ENCODE data around the gene HTRA3. TPM values are rescaled to one million over a fixed set of nuclear protein-coding genes. Genes with fewer than 3 reads are reported as not detected.
A peak's percentile ranks its signal among the peaks of the same experiment; 100 is the strongest.

The HTRA3 gene
- total RNA-seq, 1 experiment from 2014 or later, result 2.3 TPM

DNA sequence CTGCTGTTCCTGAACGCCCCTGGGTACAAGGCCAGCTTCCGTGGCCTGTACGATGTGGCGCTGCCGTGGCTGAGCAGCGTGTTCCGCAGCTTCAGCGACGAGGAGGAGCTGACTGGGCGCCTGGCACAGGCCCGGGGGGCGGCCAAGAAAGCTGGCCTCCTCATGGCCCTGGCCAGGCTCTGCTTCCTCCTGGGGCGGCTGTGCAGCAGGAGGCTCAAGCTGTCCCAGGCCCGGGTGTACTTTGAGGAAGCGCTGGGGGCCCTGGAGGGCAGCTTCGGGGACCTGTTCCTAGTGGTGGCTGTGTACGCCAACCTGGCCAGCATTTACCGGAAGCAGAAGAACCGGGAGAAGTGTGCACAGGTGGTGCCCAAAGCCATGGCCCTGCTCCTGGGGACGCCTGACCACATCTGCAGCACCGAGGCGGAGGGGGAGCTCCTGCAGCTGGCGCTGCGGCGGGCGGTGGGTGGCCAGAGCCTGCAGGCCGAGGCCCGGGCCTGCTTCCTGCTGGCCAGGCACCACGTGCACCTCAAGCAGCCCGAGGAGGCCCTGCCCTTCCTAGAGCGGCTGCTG is 42.3 kb upstream of the HTRA3 start (continued):
- TF ChIP-seq, protein P1, sequence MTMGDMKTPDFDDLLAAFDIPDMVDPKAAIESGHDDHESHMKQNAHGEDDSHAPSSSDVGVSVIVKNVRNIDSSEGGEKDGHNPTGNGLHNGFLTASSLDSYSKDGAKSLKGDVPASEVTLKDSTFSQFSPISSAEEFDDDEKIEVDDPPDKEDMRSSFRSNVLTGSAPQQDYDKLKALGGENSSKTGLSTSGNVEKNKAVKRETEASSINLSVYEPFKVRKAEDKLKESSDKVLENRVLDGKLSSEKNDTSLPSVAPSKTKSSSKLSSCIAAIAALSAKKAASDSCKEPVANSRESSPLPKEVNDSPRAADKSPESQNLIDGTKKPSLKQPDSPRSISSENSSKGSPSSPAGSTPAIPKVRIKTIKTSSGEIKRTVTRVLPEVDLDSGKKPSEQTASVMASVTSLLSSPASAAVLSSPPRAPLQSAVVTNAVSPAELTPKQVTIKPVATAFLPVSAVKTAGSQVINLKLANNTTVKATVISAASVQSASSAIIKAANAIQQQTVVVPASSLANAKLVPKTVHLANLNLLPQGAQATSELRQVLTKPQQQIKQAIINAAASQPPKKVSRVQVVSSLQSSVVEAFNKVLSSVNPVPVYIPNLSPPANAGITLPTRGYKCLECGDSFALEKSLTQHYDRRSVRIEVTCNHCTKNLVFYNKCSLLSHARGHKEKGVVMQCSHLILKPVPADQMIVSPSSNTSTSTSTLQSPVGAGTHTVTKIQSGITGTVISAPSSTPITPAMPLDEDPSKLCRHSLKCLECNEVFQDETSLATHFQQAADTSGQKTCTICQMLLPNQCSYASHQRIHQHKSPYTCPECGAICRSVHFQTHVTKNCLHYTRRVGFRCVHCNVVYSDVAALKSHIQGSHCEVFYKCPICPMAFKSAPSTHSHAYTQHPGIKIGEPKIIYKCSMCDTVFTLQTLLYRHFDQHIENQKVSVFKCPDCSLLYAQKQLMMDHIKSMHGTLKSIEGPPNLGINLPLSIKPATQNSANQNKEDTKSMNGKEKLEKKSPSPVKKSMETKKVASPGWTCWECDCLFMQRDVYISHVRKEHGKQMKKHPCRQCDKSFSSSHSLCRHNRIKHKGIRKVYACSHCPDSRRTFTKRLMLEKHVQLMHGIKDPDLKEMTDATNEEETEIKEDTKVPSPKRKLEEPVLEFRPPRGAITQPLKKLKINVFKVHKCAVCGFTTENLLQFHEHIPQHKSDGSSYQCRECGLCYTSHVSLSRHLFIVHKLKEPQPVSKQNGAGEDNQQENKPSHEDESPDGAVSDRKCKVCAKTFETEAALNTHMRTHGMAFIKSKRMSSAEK (CRISPR knock-in tag; IDR thresholded peaks at IDR 0.05; ENCODE audit: borderline replicate concordance), result no peak
- TF ChIP-seq, protein P2, sequence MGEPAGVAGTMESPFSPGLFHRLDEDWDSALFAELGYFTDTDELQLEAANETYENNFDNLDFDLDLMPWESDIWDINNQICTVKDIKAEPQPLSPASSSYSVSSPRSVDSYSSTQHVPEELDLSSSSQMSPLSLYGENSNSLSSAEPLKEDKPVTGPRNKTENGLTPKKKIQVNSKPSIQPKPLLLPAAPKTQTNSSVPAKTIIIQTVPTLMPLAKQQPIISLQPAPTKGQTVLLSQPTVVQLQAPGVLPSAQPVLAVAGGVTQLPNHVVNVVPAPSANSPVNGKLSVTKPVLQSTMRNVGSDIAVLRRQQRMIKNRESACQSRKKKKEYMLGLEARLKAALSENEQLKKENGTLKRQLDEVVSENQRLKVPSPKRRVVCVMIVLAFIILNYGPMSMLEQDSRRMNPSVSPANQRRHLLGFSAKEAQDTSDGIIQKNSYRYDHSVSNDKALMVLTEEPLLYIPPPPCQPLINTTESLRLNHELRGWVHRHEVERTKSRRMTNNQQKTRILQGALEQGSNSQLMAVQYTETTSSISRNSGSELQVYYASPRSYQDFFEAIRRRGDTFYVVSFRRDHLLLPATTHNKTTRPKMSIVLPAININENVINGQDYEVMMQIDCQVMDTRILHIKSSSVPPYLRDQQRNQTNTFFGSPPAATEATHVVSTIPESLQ (CRISPR knock-in tag; IDR thresholded peaks at IDR 0.05), result no peak
- TF ChIP-seq SMAD3 (CRISPR knock-in tag; IDR thresholded peaks at IDR 0.05; ENCODE audit: borderline replicate concordance) (no peak), ZNF317 (CRISPR knock-in tag; IDR thresholded peaks at IDR 0.05; ENCODE audit: borderline replicate concordance, low read depth) (no peak)
- TF ChIP-seq, protein P3, sequence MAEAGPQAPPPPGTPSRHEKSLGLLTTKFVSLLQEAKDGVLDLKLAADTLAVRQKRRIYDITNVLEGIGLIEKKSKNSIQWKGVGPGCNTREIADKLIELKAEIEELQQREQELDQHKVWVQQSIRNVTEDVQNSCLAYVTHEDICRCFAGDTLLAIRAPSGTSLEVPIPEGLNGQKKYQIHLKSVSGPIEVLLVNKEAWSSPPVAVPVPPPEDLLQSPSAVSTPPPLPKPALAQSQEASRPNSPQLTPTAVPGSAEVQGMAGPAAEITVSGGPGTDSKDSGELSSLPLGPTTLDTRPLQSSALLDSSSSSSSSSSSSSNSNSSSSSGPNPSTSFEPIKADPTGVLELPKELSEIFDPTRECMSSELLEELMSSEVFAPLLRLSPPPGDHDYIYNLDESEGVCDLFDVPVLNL (CRISPR knock-in tag; IDR thresholded peaks at IDR 0.05; ENCODE audit: borderline replicate concordance, low read depth), result no peak

DNA sequence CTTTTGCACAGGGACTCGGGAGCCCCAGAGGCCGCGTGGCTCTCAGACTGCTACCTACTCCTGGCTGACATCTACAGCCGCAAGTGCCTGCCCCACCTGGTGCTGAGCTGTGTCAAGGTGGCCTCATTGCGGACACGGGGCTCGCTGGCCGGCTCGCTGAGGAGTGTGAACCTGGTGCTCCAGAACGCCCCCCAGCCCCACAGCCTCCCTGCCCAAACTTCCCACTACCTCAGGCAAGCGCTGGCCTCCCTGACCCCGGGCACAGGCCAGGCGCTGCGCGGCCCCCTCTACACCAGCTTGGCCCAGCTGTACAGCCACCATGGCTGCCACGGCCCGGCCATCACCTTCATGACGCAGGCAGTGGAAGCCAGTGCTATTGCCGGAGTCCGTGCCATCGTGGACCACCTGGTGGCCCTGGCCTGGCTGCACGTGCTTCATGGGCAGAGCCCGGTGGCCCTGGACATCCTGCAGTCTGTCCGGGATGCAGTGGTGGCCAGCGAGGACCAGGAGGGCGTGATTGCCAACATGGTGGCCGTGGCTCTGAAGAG is 41.7 kb upstream of the HTRA3 start:
- Mint-ChIP-seq H3K9me3 (no peaks in the 10 kb centered on the region), H3K36me3 (no peaks in the 10 kb centered on the region), H3K4me1 (peaks cover 18% of the 10 kb centered on the region), H3K27ac (no peak overlapping the region), H3K4me3 (no peak overlapping the region), H3K27me3 (ENCODE audit: low read depth) (no peaks in the 10 kb centered on the region)
- DNase-seq (ENCODE audit: low spot score) (no peak), ATAC-seq (no peak)
- peak; percentile 68; the same call in 1 of the 2 replicates for TF ChIP-seq RELA (CRISPR knock-in tag; IDR thresholded peaks at IDR 0.05; ENCODE audit: borderline replicate concordance)
- TF ChIP-seq, protein P4, sequence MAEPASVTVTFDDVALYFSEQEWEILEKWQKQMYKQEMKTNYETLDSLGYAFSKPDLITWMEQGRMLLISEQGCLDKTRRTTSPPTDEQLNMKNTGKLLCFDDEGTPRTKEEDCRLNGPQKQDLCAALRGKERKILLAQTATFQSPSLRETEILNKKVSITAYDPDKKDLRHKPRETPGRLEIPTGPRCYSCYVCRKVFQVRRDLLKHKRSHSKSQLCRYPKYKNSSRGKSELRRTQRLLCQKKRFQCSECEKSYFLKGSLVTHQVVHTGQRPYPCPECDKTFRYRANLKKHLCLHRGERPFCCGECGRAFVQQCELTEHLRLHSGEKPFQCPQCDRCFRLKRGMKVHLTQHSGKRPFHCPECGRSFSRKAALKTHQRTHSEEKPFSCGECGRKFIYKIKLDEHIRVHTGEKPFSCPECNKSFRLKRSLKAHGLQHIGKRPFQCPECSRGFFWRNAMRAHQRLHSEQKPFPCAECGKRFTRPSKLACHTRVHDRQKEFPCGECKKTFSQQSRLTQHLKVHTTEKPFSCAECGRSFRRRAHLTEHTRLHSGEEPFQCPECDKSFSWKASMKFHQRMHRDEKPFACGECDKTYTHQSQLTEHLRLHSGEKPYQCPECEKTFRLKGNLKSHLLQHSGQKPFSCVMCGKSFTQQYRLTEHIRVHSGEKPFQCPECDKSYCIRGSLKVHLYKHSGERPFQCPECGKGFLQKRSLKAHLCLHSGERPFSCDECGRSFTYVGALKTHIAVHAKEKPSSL (CRISPR knock-in tag; conservative IDR thresholded peaks at IDR 0.05), result no peak
- ChIA-PET POLR2A (no interaction called here), CTCF (interaction anchor here (1.0 to 6.5 kb wide), 4 partner anchors 48 to 183 kb away, joined by 3 to 55 read pairs (median 5); no protein-coding TSS in a partner anchor)

DNA sequence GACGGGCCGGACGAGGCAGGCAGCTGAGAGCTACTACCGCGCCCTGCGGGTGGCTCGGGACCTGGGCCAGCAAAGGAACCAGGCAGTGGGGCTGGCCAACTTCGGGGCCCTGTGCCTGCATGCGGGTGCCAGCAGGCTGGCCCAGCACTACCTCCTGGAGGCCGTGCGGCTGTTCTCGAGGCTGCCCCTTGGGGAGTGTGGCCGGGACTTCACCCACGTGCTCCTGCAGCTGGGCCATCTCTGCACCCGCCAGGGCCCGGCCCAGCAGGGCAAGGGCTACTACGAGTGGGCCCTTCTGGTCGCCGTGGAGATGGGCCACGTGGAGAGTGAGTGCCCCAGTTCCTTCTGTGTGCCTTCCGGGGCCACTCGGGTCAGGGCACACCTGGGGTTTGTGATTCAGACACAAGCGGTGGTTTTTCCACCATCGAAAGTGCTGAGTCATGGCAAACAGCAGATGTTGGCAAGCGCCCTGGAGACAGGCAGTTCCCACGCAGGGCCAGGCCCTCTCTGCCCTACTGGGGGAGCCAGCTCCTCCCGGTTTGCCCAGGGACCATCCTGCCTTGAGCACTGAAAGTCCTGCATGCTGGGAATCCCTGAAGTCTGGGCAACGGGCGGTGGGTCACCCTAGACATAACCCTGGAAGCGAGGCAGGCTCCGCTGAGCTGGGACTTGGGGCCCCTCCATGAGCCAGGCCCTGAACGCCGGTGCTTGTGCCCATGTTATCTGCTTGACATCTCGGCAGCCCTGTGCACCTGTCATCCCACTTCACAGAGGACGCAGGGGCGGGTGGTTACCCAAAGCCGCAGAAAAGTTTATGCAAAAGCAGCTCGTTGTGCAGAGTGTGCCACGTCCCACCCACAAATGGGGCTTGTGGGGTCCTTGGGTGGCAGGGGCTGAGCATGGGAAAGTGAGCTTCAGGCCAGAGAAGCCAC is 41.0 kb upstream of the HTRA3 start:
- DNase-seq (ENCODE audit: low spot score) (no peak), ATAC-seq (no peak)
- Mint-ChIP-seq H3K36me3 (no peaks in the 10 kb centered on the region), H3K27me3 (ENCODE audit: low read depth) (no peaks in the 10 kb centered on the region), H3K4me3 (no peak overlapping the region), H3K27ac (no peak overlapping the region), H3K9me3 (no peaks in the 10 kb centered on the region), H3K4me1 (peaks cover 18% of the 10 kb centered on the region)
- ChIA-PET CTCF (interaction anchor here (0.7 to 6.5 kb wide), 6 partner anchors 8 to 182 kb away, joined by 3 to 55 read pairs (median 4); no protein-coding TSS in a partner anchor), POLR2A (no interaction called here)
- TF ChIP-seq NFE2L1 (CRISPR knock-in tag; IDR thresholded peaks at IDR 0.05) (peak; percentile 91), NR1H2 (CRISPR knock-in tag; IDR thresholded peaks at IDR 0.05) (no peak), ETV6 (CRISPR knock-in tag; IDR thresholded peaks at IDR 0.05) (no peak), MYBL2 (CRISPR knock-in tag; IDR thresholded peaks at IDR 0.05) (no peak)
- TF ChIP-seq, protein P5, sequence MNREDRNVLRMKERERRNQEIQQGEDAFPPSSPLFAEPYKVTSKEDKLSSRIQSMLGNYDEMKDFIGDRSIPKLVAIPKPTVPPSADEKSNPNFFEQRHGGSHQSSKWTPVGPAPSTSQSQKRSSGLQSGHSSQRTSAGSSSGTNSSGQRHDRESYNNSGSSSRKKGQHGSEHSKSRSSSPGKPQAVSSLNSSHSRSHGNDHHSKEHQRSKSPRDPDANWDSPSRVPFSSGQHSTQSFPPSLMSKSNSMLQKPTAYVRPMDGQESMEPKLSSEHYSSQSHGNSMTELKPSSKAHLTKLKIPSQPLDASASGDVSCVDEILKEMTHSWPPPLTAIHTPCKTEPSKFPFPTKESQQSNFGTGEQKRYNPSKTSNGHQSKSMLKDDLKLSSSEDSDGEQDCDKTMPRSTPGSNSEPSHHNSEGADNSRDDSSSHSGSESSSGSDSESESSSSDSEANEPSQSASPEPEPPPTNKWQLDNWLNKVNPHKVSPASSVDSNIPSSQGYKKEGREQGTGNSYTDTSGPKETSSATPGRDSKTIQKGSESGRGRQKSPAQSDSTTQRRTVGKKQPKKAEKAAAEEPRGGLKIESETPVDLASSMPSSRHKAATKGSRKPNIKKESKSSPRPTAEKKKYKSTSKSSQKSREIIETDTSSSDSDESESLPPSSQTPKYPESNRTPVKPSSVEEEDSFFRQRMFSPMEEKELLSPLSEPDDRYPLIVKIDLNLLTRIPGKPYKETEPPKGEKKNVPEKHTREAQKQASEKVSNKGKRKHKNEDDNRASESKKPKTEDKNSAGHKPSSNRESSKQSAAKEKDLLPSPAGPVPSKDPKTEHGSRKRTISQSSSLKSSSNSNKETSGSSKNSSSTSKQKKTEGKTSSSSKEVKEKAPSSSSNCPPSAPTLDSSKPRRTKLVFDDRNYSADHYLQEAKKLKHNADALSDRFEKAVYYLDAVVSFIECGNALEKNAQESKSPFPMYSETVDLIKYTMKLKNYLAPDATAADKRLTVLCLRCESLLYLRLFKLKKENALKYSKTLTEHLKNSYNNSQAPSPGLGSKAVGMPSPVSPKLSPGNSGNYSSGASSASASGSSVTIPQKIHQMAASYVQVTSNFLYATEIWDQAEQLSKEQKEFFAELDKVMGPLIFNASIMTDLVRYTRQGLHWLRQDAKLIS (CRISPR knock-in tag; IDR thresholded peaks at IDR 0.05; ENCODE audit: borderline replicate concordance), result no peak
- TF ChIP-seq, protein P6, sequence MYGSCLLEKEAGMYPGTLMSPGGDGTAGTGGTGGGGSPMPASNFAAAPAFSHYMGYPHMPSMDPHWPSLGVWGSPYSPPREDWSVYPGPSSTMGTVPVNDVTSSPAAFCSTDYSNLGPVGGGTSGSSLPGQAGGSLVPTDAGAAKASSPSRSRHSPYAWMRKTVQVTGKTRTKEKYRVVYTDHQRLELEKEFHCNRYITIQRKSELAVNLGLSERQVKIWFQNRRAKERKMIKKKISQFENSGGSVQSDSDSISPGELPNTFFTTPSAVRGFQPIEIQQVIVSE (CRISPR knock-in tag; IDR thresholded peaks at IDR 0.05; ENCODE audit: borderline replicate concordance), result no peak
